K562 (cell line): ENCODE data around the gene GIGYF1. TPM values are rescaled to one million over a fixed set of nuclear protein-coding genes. Genes with fewer than 3 reads are reported as not detected.

Experiments
- ATAC-seq: fragments of 200-7000 bp; cut with Tn5 transposase; 3 replicates; pipeline ENCODE4 v1.9.1; 2020; ENCODE audit warnings: moderate library complexity
- BruUV-seq: library from RNA; stranded (reverse); fragments of 400-500 nt; replicated peaks from 2 replicates; lab custom pipeline; 2021; lab: Mats Ljungman, UMichigan
- CTCF ChIA-PET: fragments of 300-600 bp; formaldehyde crosslinking; extraction: SDS; loops from one replicate; lab custom pipeline; 2021; ENCODE audit warnings: low intra/inter-chr PET ratio; lab: Yijun Ruan, JAX
- POLR2A ChIA-PET: fragments of 300-600, 350-650 bp; sonication (Branson Sonifier 250); formaldehyde crosslinking; extraction: SDS; loops from one replicate; lab custom pipeline; 2021; ENCODE audit warnings: antibody characterized with exemption, inconsistent platforms; lab: Yijun Ruan, JAX
- DNase-seq, 4 experiments: peaks; one replicate each; pipeline versions ENCODE4 v3.0.0 to v3.0.0-alpha.2; 2011 to 2018; ENCODE audit warnings: low spot score in 3 of 4, mixed read lengths in 3 of 4; ENCODE audit errors: extremely low read depth in 1 of 4
- FAIRE-seq: peaks from 2 replicates; lab custom pipeline; 2011; peaks lifted over from hg19 to GRCh38; lab: Jason Lieb, UNC
- H2AFZ ChIP-seq: 2 replicates; pipeline ENCODE4 v1.6.0; 2011; ENCODE audit warnings: low read depth, low read length, control low read depth, inconsistent platforms
- H3K27ac ChIP-seq: fragments of 200-600 bp; 3 replicates; pipeline ENCODE4 v1.8.0; 2011; ENCODE audit warnings: low read depth, mild to moderate bottlenecking, control low read depth, inconsistent platforms, low read length, moderate library complexity, mixed read lengths; ENCODE audit errors: extremely low read depth
- H3K27me3 ChIP-seq, 2 experiments: fragments of 300-600 bp in 1 of 2; 2 replicates in 1 of 2; 3 replicates in 1 of 2; pipeline versions ENCODE4 v1.6.0 to v1.8.0; 2011; ENCODE audit warnings: inconsistent platforms in 2 of 2, low read length in 2 of 2, mild to moderate bottlenecking in 1 of 2, mixed read lengths in 1 of 2, moderate library complexity in 1 of 2; ENCODE audit not compliant: control insufficient read depth in 2 of 2, insufficient read depth in 2 of 2
- H3K36me3 ChIP-seq: fragments of 300-600 bp; 3 replicates; pipeline ENCODE4 v1.8.0; 2011; ENCODE audit warnings: mild to moderate bottlenecking, low read length, inconsistent platforms; ENCODE audit not compliant: control insufficient read depth, insufficient read depth
- H3K4me1 ChIP-seq, 2 experiments: fragments of 200-600 bp in 1 of 2; replicated peaks in 1 of 2; 2 replicates in 1 of 2; 3 replicates in 1 of 2; pipeline versions ENCODE4 v1.5.1 to v1.8.0; 2011; ENCODE audit warnings: inconsistent platforms in 2 of 2, low read length in 2 of 2, mild to moderate bottlenecking in 1 of 2, mixed read lengths in 1 of 2, moderate library complexity in 1 of 2; ENCODE audit not compliant: control insufficient read depth in 2 of 2, insufficient read depth in 2 of 2
- H3K4me2 ChIP-seq: 2 replicates; pipeline ENCODE4 v1.6.1; 2011; ENCODE audit warnings: low read length, control low read depth, inconsistent platforms, mixed read lengths; ENCODE audit not compliant: insufficient read depth
- H3K4me3 ChIP-seq: fragments of 200-600 bp; sonication (generic), shearing (Covaris generic); 2 replicates; pipeline ENCODE4 v1.5.1; 2016; ENCODE audit warnings: control low read depth, inconsistent platforms
- H3K79me2 ChIP-seq: fragments of 200-600 bp; 3 replicates; pipeline ENCODE4 v1.8.0; 2011; ENCODE audit warnings: low read length, inconsistent platforms; ENCODE audit not compliant: control insufficient read depth, insufficient read depth
- H3K9ac ChIP-seq, 2 experiments: 2 replicates each; pipeline versions ENCODE4 v1.6.0 to v1.6.1; 2011; ENCODE audit warnings: low read depth in 2 of 2, low read length in 2 of 2, control low read depth in 1 of 2, inconsistent platforms in 1 of 2, mild to moderate bottlenecking in 1 of 2, mixed read lengths in 1 of 2; ENCODE audit not compliant: insufficient read depth in 1 of 2
- H3K9me1 ChIP-seq: one replicate; pipeline ENCODE4 v1.6.0; 2011; ENCODE audit warnings: inconsistent platforms, mild to moderate bottlenecking, low read length, moderate library complexity; ENCODE audit not compliant: control insufficient read depth, insufficient read depth
- H3K9me3 ChIP-seq: replicated peaks from 2 replicates; pipeline ENCODE4 v1.5.1; 2011; ENCODE audit warnings: low read depth, low read length, inconsistent platforms; ENCODE audit not compliant: control insufficient read depth, insufficient read depth
- H4K20me1 ChIP-seq: replicated peaks from 2 replicates; pipeline ENCODE4 v1.6.1; 2011; ENCODE audit warnings: low read length, inconsistent platforms, mixed read lengths; ENCODE audit not compliant: control insufficient read depth, insufficient read depth
- CC2D1A ChIP-seq: fragments of 450-650 bp; IDR thresholded peaks from 2 replicates; pipeline ENCODE4 v1.6.1; 2017; ENCODE audit warnings: mild to moderate bottlenecking
- HNRNPL ChIP-seq: fragments of 200-400 bp; formaldehyde crosslinking; IDR thresholded peaks from 2 replicates; pipeline ENCODE4 v1.6.1; 2017; ENCODE audit warnings: low read depth, mild to moderate bottlenecking, low read length
- SUPT5H ChIP-seq: fragments of 450-650 bp; IDR thresholded peaks from 2 replicates; pipeline ENCODE4 v1.6.1; 2016
- USF1 ChIP-seq: sonication (generic); formaldehyde crosslinking; IDR thresholded peaks from 2 replicates; pipeline ENCODE4 v1.9.0; 2022; ENCODE audit warnings: mild to moderate bottlenecking, missing genetic modification reagents
- WGBS: fragments of 100-300 bp; shearing (Covaris generic); methylation state at CpG from one replicate; pipeline ENCODE4 v1.1.6; 2016; ENCODE audit warnings: low coverage, mixed read lengths; ENCODE audit not compliant: insufficient coverage; ENCODE audit errors: missing lambda C conversion rate; 5-methylcytosine and 5-hydroxymethylcytosine counted together
- in situ Hi-C: fragments of 300-500 bp; cut with MboI; formaldehyde crosslinking; loops from 4 replicates; pipeline ENCODE4 v1.15.0; 2018; ENCODE audit warnings: inconsistent platforms, mixed read lengths
- intact Hi-C: fragments of 100-400 bp; cut with micrococcal nuclease; formaldehyde crosslinking; loops from 2 replicates; pipeline ENCODE4 v1.14.2; 2022
- polyA plus RNA-seq, 8 experiments: library from polyadenylated mRNA; depleted of rRNA in 4 of 8; stranded (reverse) in 5 of 8; unstranded in 3 of 8; fragments of >200 nt; fragmentation: Nextera tagmentation in 2 of 8; fragmentation: Illumina TruSeq in 1 of 8; extraction: Ambion mirVana in 2 of 8; extraction: Trizol in 1 of 8; gene quantifications; 2 replicates each; pipeline versions ENCODE4 v1.2.1 to v1.2.3, GENCODE V29; 2011 to 2014; ENCODE audit warnings: inconsistent platforms in 1 of 8, missing spikeins in 1 of 8
- total RNA-seq, 7 experiments: library from RNA; depleted of rRNA in 6 of 7; stranded (reverse); fragments of >200 nt in 6 of 7; fragmentation: Illumina TruSeq in 2 of 7; extraction: Trizol in 2 of 7; gene quantifications; 2 replicates each; pipeline versions ENCODE4 v1.2.1 to v1.2.3, GENCODE V29; 2011 to 2021; ENCODE audit warnings: low replicate concordance in 1 of 7

The GIGYF1 gene
- total and polyA plus RNA-seq, 9 of the 15 experiments (the other 6 are each of a cell fraction or from before 2014, with no cell fraction given): 0.56 to 76.2 (median 16.8) TPM

GRCh38 chr7:100728196-100728595 lies 34.1 kb upstream of the GIGYF1 start:
- CTCF ChIA-PET: no interaction called here
- no TSS peak for BruUV-seq
- ATAC-seq: no peak
- WGBS: 7% methylated on average over 8 of the region's 8 CpGs
- TF ChIP-seq HNRNPL (no peak), CC2D1A (no peak), SUPT5H (no peak), USF1 (CRISPR knock-in tag) (no peak)
- intact Hi-C loops: loop anchor here (2.0 to 10.0 kb wide), 2 partner anchors 17 to 323 kb away; no protein-coding TSS in a partner anchor
- H3K27me3 ChIP-seq: peaks cover 6 to 21% of the 10 kb centered on the region in 2 experiments; a peak in 3 of 5 replicates
- no peak for DNase-seq
- no peak overlapping the region for H3K9ac ChIP-seq
- no peak overlapping the region for H3K4me3 ChIP-seq
- no peak for FAIRE-seq
- no peak overlapping the region for H3K4me2 ChIP-seq
- POLR2A ChIA-PET: interaction anchor here (0.7 to 1.9 kb wide), 5 partner anchors 15 to 140 kb away, joined by 3 to 11 read pairs (median 3); no protein-coding TSS in a partner anchor
- no peaks in the 10 kb centered on the region for H3K9me3 ChIP-seq
- no peak overlapping the region for H3K27ac ChIP-seq
- H3K79me2 ChIP-seq: no peaks in the 10 kb centered on the region
- no peaks in the 10 kb centered on the region for H3K9me1 ChIP-seq
- H2AFZ ChIP-seq: no peak overlapping the region
- H4K20me1 ChIP-seq: no peaks in the 10 kb centered on the region
- H3K36me3 ChIP-seq: no peaks in the 10 kb centered on the region
- peaks cover 0 to 8% of the 10 kb centered on the region in 2 experiments; a peak in 2 of 5 replicates for H3K4me1 ChIP-seq
- in situ Hi-C loops: no loop called here
